Activated naive CD8-positive, alpha-beta T cell treated with anti-CD3 and anti-CD28 coated beads for 36 hours (primary cell): ENCODE measurements around the gene ACAD9. TPM values are rescaled to one million over a fixed set of nuclear protein-coding genes. Genes with fewer than 3 reads are reported as not detected.
"Not testable (repeated sequence)": the region's sequence is repeated elsewhere in the genome, so short reads cannot be mapped to it uniquely, and the experiment has no call there.

Experiments
- DNase-seq: peaks from one replicate; pipeline ENCODE4 v3.0.0; 2021
- H3K27ac Mint-ChIP-seq: one replicate; pipeline ENCODE4 v1.8.0; 2022; ENCODE audit warnings: mild to moderate bottlenecking, moderate library complexity, mixed read lengths
- H3K27me3 Mint-ChIP-seq: one replicate; pipeline ENCODE4 v1.8.0; 2022; ENCODE audit warnings: mild to moderate bottlenecking, mixed read lengths
- H3K36me3 Mint-ChIP-seq: one replicate; pipeline ENCODE4 v1.8.0; 2021; ENCODE audit warnings: mild to moderate bottlenecking, mixed read lengths
- H3K4me1 Mint-ChIP-seq: one replicate; pipeline ENCODE4 v1.8.0; 2021; ENCODE audit warnings: mixed read lengths
- H3K4me3 Mint-ChIP-seq: one replicate; pipeline ENCODE4 v1.8.0; 2022; ENCODE audit warnings: mild to moderate bottlenecking, moderate library complexity, mixed read lengths
- H3K9me3 Mint-ChIP-seq: one replicate; pipeline ENCODE4 v1.8.0; 2022; ENCODE audit warnings: mixed read lengths
- total RNA-seq, 2 experiments: library from RNA; stranded (reverse); gene quantifications; one replicate each; pipeline ENCODE4 v1.2.3, GENCODE V29; 2021

The ACAD9 gene
- 10 to 100 TPM; 47.5 to 47.6 TPM for total RNA-seq

- H3K9me3 Mint-ChIP-seq = no peaks in the 10 kb centered on the region
- DNase-seq = peak; percentile 98
- peak within 1 kb of the TSS; percentile 93 for H3K27ac Mint-ChIP-seq
- peak within 1 kb of the TSS; percentile 94 for H3K4me3 Mint-ChIP-seq
- H3K27me3 Mint-ChIP-seq = no peaks in the 10 kb centered on the region
- H3K4me1 Mint-ChIP-seq = peaks cover 49% of the 10 kb centered on the region
- peaks cover 28% of the 10 kb centered on the region for H3K36me3 Mint-ChIP-seq
These were observed at the start of gene ACAD9 for GRCh38 chr3:128879125-128879969. Gene ACAD9, plus strand, starts transcription at chr3:128879620. Its CDS starts 72 bp downstream, at chr3:128879692.

GRCh38 chr3:128829925-128830625, 49.3 kb upstream of the ACAD9 start:
- not testable (repeated sequence) for H3K36me3 Mint-ChIP-seq, H3K4me1 Mint-ChIP-seq, DNase-seq, H3K27me3 Mint-ChIP-seq, H3K27ac Mint-ChIP-seq, H3K9me3 Mint-ChIP-seq, H3K4me3 Mint-ChIP-seq

GRCh38 chr3:128830762-128831161, 48.7 kb upstream of the ACAD9 start:
- not testable (repeated sequence) for H3K9me3 Mint-ChIP-seq, H3K4me3 Mint-ChIP-seq, H3K36me3 Mint-ChIP-seq, H3K27me3 Mint-ChIP-seq, H3K4me1 Mint-ChIP-seq, H3K27ac Mint-ChIP-seq, DNase-seq

GRCh38 chr3:128832979-128833378, 46.4 kb upstream of the ACAD9 start:
- not testable (repeated sequence) for H3K4me1 Mint-ChIP-seq, H3K36me3 Mint-ChIP-seq, H3K9me3 Mint-ChIP-seq, H3K27ac Mint-ChIP-seq, H3K4me3 Mint-ChIP-seq, H3K27me3 Mint-ChIP-seq, DNase-seq

- Mint-ChIP-seq H3K36me3 (no peaks in the 10 kb centered on the region), H3K4me3 (no peak overlapping the region), H3K27ac (no peak overlapping the region), H3K27me3 (no peaks in the 10 kb centered on the region), H3K4me1 (no peaks in the 10 kb centered on the region), H3K9me3 (no peaks in the 10 kb centered on the region)
- DNase-seq = no peak
These were observed 44.3 kb upstream of the ACAD9 start for GRCh38 chr3:128835096-128835495.

- no peak overlapping the region for H3K4me3 Mint-ChIP-seq
- peak overlapping the region; percentile 18 for H3K27ac Mint-ChIP-seq
These were observed 37.2 kb upstream of the ACAD9 start for GRCh38 chr3:128841926-128842920.

GRCh38 chr3:128844502-128844901, 34.9 kb upstream of the ACAD9 start:
- H3K9me3 Mint-ChIP-seq = no peaks in the 10 kb centered on the region
- H3K4me3 Mint-ChIP-seq = no peak overlapping the region
- no peaks in the 10 kb centered on the region for H3K27me3 Mint-ChIP-seq
- H3K36me3 Mint-ChIP-seq = no peaks in the 10 kb centered on the region
- H3K4me1 Mint-ChIP-seq = peaks cover 16% of the 10 kb centered on the region
- no peak for DNase-seq
- no peak overlapping the region for H3K27ac Mint-ChIP-seq

More at GRCh38 chr3:128841926-128842920, 37.2 kb upstream of the ACAD9 start:
- Mint-ChIP-seq H3K36me3 (no peaks in the 10 kb centered on the region), H3K27me3 (no peaks in the 10 kb centered on the region), H3K4me1 (peaks cover 16% of the 10 kb centered on the region), H3K9me3 (no peaks in the 10 kb centered on the region)
- DNase-seq = no peak

GRCh38 chr3:128845119-128845777, 34.2 kb upstream of the ACAD9 start:
- Mint-ChIP-seq H3K4me1 (peaks cover 15% of the 10 kb centered on the region), H3K27me3 (no peaks in the 10 kb centered on the region), H3K9me3 (no peaks in the 10 kb centered on the region), H3K27ac (no peak overlapping the region), H3K4me3 (no peak overlapping the region), H3K36me3 (no peaks in the 10 kb centered on the region)
- DNase-seq = no peak

GRCh38 chr3:128845778-128846485, 33.5 kb upstream of the ACAD9 start:
- peak; percentile 85 for DNase-seq
- peaks cover 13% of the 10 kb centered on the region for H3K4me1 Mint-ChIP-seq
- peak overlapping the region; percentile 61 for H3K4me3 Mint-ChIP-seq
- H3K9me3 Mint-ChIP-seq = no peaks in the 10 kb centered on the region
- H3K36me3 Mint-ChIP-seq = no peaks in the 10 kb centered on the region
- no peaks in the 10 kb centered on the region for H3K27me3 Mint-ChIP-seq
- H3K27ac Mint-ChIP-seq = peak overlapping the region; percentile 58

- Mint-ChIP-seq H3K4me1 (peaks cover 13% of the 10 kb centered on the region), H3K27me3 (no peaks in the 10 kb centered on the region), H3K27ac (peak overlapping the region; percentile 58), H3K36me3 (no peaks in the 10 kb centered on the region), H3K9me3 (no peaks in the 10 kb centered on the region), H3K4me3 (peak overlapping the region; percentile 61)
- peak; percentile 23 for DNase-seq
These were observed 32.9 kb upstream of the ACAD9 start for GRCh38 chr3:128846486-128846891.

- Mint-ChIP-seq H3K4me3 (no peak overlapping the region), H3K36me3 (no peaks in the 10 kb centered on the region), H3K9me3 (no peaks in the 10 kb centered on the region), H3K27ac (no peak overlapping the region), H3K4me1 (peaks cover 13% of the 10 kb centered on the region), H3K27me3 (no peaks in the 10 kb centered on the region)
- no peak for DNase-seq
These were observed 31.6 kb upstream of the ACAD9 start for GRCh38 chr3:128847666-128848370.

- Mint-ChIP-seq H3K4me1 (peaks cover 13% of the 10 kb centered on the region), H3K4me3 (no peak overlapping the region), H3K36me3 (peaks cover 4% of the 10 kb centered on the region), H3K27me3 (no peaks in the 10 kb centered on the region), H3K27ac (no peak overlapping the region), H3K9me3 (peaks cover 3% of the 10 kb centered on the region)
- DNase-seq = no peak
These were observed 30.5 kb upstream of the ACAD9 start for GRCh38 chr3:128848936-128849335.

- Mint-ChIP-seq H3K36me3 (peaks cover 5% of the 10 kb centered on the region), H3K4me1 (peaks cover 11% of the 10 kb centered on the region), H3K27me3 (no peaks in the 10 kb centered on the region), H3K4me3 (no peak overlapping the region), H3K27ac (no peak overlapping the region), H3K9me3 (peaks cover 12% of the 10 kb centered on the region)
- DNase-seq = no peak
These were observed 29.4 kb upstream of the ACAD9 start for GRCh38 chr3:128849911-128850455.
